LoVo (cell line): Measurements from ENCODE around the gene RBBP7.
"Not testable (repeated sequence)": the region's sequence is repeated elsewhere in the genome, so short reads cannot be mapped to it uniquely, and the experiment has no call there.

Experiments used
- DNase-seq: peaks from one replicate; pipeline ENCODE4 v3.0.0-alpha.2; 2016; ENCODE audit warnings: low spot score

Gene RBBP7

DNA sequence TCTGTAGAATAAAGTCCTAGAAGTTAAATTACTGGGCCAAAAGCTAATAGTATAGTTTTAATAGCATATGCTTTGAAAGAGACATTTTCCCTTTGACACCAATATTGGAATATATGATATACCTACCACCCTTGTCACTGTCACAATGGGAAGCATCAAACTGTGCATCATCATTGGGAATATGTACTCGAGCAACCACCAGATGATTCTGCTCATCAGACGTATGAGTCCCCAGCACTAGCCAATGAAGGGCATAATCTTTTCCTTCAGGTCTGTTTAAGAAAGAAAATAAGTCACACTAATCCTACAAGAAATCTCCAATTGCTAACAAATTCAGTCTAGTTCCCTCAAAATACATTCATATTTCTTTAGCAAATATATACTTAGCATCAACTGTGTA is 7.3 kb downstream of the RBBP7 start:
- no peak for DNase-seq

- no peak for DNase-seq
These were observed 13.4 kb downstream of the RBBP7 start for GRCh38 chrX:16856744-16857143.

DNA sequence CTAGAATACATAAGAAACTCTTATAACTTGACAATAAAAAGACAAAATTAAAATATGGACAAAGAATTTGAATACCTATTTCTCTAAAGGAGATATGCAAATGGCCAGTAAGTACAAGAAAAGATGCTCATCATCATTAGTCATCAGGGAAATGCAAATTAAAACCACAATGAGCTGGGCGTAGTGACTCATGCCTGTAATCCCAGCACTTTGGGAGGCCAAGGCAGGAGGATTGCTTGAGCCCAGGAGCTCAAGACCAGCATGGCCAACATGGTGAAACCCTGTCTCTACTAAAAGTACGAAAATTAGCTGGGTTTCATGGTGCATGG is 14.1 kb downstream of the RBBP7 start:
- DNase-seq = not testable (repeated sequence)

DNA sequence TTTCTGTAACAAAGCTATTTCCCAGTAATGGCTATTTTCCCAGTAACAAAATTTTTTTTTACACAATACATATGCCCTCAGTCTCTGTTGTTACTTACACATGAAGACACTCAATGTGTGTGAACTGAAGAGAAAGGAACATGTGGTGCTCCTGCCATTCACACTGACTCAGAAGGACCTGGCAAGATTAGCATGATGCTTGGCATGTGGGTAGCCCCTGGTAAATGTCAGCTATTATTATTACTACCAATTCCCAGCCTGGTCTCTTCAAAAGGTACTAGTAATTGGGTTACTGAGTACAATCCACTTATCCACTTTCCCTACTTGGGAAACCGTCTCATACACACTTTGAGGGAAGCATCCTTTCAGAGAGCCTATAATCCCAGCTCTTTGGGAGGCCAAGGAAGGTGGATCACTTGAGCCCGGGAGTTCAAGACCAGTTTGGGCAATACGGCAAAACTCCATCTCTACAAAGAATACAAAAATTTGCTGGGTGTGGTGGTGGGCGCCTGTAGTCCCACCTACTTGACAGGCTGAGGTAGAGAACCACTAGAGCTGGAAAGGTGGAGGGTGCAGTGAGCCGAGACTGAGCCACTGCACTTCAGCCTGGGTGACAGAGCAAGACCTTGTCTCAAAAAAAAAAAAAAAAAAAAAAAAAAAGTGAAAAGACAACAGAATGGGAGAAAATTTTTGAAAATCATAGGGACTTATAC is 14.6 kb downstream of the RBBP7 start:
- DNase-seq = no peak

- no peak for DNase-seq
These were observed 16.6 kb downstream of the RBBP7 start for GRCh38 chrX:16853537-16853936.

GRCh38 chrX:16852617-16853179 is 17.5 kb downstream of the RBBP7 start:
- DNase-seq = no peak

- no peak for DNase-seq
These were observed 18.3 kb downstream of the RBBP7 start for GRCh38 chrX:16851827-16852226.

- DNase-seq = no peak
These were observed 18.7 kb downstream of the RBBP7 start for GRCh38 chrX:16851421-16851820.

- DNase-seq = no peak
These were observed 21.6 kb downstream of the RBBP7 start for GRCh38 chrX:16848541-16848940.

- DNase-seq = no peak
These were observed 24.5 kb downstream of the RBBP7 start for GRCh38 chrX:16845686-16846085.

GRCh38 chrX:16843208-16843909 is 26.8 kb downstream of the RBBP7 start:
- DNase-seq = no peak

DNA sequence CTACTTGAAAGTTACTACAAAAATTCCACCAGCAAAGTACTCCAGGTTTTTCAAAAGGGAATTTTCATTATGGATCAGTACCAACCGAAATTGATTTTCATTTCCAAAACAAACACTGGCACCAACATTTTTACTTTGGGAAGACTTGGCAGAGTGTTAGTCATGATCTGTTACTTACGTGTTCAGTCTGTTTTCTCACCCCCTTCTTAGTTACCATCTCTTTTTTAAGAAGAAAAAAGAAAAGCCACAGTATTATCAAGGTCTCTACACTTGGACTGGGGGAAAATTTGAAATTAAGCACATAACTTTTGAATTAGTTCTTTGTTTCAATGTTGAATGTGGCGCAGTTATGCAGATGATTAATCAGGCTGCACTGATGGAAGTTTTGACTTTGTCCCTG is 27.5 kb downstream of the RBBP7 start:
- no peak for DNase-seq

- DNase-seq = no peak
These were observed 30.2 kb downstream of the RBBP7 start for GRCh38 chrX:16839852-16840460.

DNA sequence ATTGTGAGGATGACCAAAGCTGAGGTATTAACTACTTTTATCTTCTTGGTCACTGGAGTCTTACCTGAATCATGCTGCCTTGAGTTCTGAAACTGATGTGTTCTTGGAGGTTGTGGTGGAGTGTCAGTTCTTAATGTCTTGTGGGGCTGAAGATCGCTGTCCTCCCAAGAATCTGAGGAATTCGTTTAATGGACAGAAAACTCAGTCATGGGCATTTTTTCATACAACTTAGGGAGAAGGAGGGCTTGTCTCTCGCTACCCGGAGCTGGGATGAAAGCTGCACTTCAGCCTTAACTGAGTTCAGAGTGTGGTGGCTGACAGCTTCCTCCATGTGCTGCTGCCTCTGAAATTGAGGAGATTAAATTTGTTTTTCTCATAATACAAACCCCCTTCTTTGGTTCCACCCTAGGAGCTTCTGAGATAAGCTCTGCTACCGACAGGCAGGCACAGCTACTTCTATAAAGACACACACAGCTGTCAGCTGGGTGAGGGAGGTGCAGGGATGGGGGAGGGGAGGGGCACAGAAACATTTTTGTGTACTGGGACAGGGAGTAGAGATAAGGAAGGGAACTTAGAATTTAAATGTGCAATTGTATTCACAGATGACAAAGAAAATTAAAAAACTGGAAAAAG is 30.8 kb downstream of the RBBP7 start:
- DNase-seq = no peak

GRCh38 chrX:16838202-16839066 is 31.7 kb downstream of the RBBP7 start:
- DNase-seq = no peak

GRCh38 chrX:16836371-16836770 is 33.8 kb downstream of the RBBP7 start:
- DNase-seq = no peak

DNA sequence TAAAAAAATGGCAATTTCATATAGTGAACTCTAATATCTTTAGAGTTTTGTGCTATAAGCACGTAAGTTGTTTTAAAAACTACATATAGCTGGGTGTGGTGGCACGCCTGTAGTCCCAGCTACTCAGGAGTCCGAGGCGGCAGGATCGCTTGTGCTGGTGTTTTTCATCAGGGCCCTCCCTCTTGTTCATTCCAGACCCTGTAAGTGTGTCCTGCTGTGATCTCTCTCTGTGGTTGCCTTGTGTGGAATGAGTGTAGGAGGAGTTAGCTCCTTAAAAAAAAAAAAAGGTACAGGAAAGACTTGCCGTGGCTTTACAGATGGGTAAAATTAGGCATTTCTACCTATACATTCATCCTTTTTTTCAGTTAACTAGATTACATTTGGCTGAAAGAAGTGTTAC is 35.4 kb downstream of the RBBP7 start:
- no peak for DNase-seq

- no peak for DNase-seq
These were observed 37.9 kb downstream of the RBBP7 start for GRCh38 chrX:16832301-16832700.

DNA sequence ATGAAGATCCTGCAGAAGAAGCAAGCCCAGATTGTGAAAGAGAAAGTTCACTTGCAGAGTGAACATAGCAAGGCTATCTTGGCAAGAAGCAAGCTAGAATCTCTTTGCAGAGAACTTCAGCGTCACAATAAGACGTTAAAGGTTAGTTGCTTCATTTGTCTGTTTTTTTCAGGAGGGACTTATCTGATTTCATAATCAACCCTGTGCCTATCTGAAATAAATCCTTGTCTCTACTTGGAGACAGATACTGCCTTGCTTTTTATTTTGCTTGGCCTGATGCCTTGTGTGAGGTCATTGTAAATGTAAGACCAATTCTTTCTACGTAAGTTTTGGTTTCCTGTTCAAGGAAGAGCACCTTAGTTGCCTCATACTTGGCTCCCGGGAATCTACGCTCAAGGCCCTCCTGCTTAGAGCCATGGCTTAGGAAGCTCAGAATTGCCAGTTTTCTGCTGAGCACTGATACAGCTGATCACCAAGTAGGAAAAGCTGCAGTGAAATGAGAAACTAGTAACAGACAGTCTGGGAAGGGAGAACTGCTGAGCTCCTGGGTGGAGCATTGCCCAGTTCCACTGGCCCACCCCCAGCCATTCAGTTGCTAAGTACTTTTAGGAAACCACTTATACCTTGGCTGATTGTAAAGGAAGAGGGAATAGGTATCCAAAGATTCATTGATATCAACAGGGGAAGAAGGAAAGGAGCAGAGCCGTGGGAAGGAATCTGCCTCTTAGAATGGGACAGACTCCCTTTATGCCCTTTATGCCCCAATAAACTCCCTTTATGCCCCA is 41.8 kb downstream of the RBBP7 start:
- no peak for DNase-seq

- no peak for DNase-seq
These were observed 42.9 kb downstream of the RBBP7 start for GRCh38 chrX:16827225-16827624.

DNA sequence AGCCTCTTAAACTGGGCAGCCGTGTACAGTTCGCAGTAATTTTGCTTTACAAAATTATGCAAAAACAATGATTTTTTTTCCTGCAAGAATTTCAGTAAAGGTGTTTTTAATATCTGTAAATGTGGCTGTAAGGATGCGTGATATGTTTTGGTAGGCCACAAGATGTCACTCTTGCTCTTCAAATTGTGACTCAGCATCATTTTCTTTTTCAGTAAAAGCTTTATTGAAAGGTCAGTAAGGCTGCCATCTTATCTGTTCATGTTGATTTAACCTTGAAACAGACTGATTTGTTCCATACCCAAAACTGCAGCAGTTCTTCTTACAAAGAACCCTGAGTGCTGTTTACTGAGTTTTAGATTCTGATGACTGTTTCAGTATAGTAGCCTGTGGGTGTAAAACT is 44.0 kb downstream of the RBBP7 start:
- DNase-seq = peak; percentile 4
